Epithelial cell of proximal tubule (primary cell): ENCODE measurements around the gene PCYT1A. TPM values are rescaled to one million over a fixed set of nuclear protein-coding genes. Genes with fewer than 3 reads are reported as not detected.

Source experiments
- DNase-seq: peaks from one replicate; pipeline ENCODE4 v3.0.0-alpha.2; 2011; ENCODE audit warnings: low read depth
- H3K4me3 ChIP-seq: 2 replicates; pipeline ENCODE4 v1.5.1; 2011; ENCODE audit warnings: low read depth, mild to moderate bottlenecking, low read length
- CTCF ChIP-seq: conservative IDR thresholded peaks from 2 replicates; pipeline ENCODE4 v1.5.1; 2012; ENCODE audit warnings: low read depth, mild to moderate bottlenecking, low read length
- total RNA-seq: library from RNA; depleted of rRNA; stranded (reverse); fragments of >200 nt; gene quantifications from 2 replicates; pipeline ENCODE4 v1.2.3, GENCODE V29; 2015

PCYT1A gene
- total RNA-seq, 1 donor from 2014 or later, result 21.6 TPM

GRCh38 chr3:196236223-196236622 is 51.3 kb downstream of the PCYT1A start:
- no peak for DNase-seq
- no peak for TF ChIP-seq CTCF
- no peak overlapping the region for H3K4me3 ChIP-seq

GRCh38 chr3:196235452-196236122 is 51.9 kb downstream of the PCYT1A start:
- DNase-seq, result no peak
- TF ChIP-seq CTCF, result no peak
- no peak overlapping the region for H3K4me3 ChIP-seq

GRCh38 chr3:196232882-196233251 is 54.7 kb downstream of the PCYT1A start:
- no peak overlapping the region for H3K4me3 ChIP-seq
- no peak for DNase-seq
- TF ChIP-seq CTCF, result no peak

GRCh38 chr3:196232154-196232881 is 55.2 kb downstream of the PCYT1A start:
- no peak for TF ChIP-seq CTCF
- no peak for DNase-seq
- no peak overlapping the region for H3K4me3 ChIP-seq

GRCh38 chr3:196227629-196228493 is 59.7 kb downstream of the PCYT1A start:
- DNase-seq, result no peak
- H3K4me3 ChIP-seq, result no peak overlapping the region
- TF ChIP-seq CTCF, result no peak

- no peak overlapping the region for H3K4me3 ChIP-seq
- TF ChIP-seq CTCF, result no peak
- no peak for DNase-seq
These were observed 60.4 kb downstream of the PCYT1A start for GRCh38 chr3:196227121-196227561.
